T-helper 17 cell (primary cell): ENCODE results near the gene C1orf210. TPM values are rescaled to one million over a fixed set of nuclear protein-coding genes. Genes with fewer than 3 reads are reported as not detected.
A peak's percentile ranks its signal among the peaks of the same experiment; 100 is the strongest.

Experiments used
- ATAC-seq: fragments of 150-1000 bp; cut with Tn5 transposase; 2 replicates; pipeline ENCODE4 v1.10.0; 2021; ENCODE audit warnings: mild to moderate bottlenecking, moderate library complexity
- DNase-seq, 3 donors: peaks; one replicate each; pipeline versions ENCODE4 v3.0.0 to v3.0.0-alpha.2; 2020 to 2021
- H3K9me3 ChIP-seq: one replicate; pipeline ENCODE4 v1.7.0; 2013; ENCODE audit warnings: low read length, mild to moderate bottlenecking; ENCODE audit not compliant: control insufficient read depth, poor library complexity, severe bottlenecking
- H3K27ac Mint-ChIP-seq: one replicate; pipeline ENCODE4 v1.8.0; 2022; ENCODE audit warnings: mild to moderate bottlenecking, moderate library complexity, mixed read lengths
- H3K27me3 Mint-ChIP-seq: one replicate; pipeline ENCODE4 v1.8.0; 2022; ENCODE audit warnings: mixed read lengths
- H3K36me3 Mint-ChIP-seq: one replicate; pipeline ENCODE4 v1.8.0; 2022; ENCODE audit warnings: low read depth, mixed read lengths
- H3K4me1 Mint-ChIP-seq: one replicate; pipeline ENCODE4 v1.8.0; 2022; ENCODE audit warnings: mild to moderate bottlenecking, mixed read lengths
- H3K4me3 Mint-ChIP-seq: one replicate; pipeline ENCODE4 v1.8.0; 2022; ENCODE audit warnings: mild to moderate bottlenecking, moderate library complexity, mixed read lengths
- total RNA-seq, 4 donors: library from RNA in 2 of 4; stranded (reverse) in 2 of 4; gene quantifications; one replicate each; pipeline ENCODE4 v1.2.3 and lab custom pipeline; 2022 to 2026

C1orf210 gene
- total RNA-seq, 2 donors from 2014 or later, result not detected

DNA sequence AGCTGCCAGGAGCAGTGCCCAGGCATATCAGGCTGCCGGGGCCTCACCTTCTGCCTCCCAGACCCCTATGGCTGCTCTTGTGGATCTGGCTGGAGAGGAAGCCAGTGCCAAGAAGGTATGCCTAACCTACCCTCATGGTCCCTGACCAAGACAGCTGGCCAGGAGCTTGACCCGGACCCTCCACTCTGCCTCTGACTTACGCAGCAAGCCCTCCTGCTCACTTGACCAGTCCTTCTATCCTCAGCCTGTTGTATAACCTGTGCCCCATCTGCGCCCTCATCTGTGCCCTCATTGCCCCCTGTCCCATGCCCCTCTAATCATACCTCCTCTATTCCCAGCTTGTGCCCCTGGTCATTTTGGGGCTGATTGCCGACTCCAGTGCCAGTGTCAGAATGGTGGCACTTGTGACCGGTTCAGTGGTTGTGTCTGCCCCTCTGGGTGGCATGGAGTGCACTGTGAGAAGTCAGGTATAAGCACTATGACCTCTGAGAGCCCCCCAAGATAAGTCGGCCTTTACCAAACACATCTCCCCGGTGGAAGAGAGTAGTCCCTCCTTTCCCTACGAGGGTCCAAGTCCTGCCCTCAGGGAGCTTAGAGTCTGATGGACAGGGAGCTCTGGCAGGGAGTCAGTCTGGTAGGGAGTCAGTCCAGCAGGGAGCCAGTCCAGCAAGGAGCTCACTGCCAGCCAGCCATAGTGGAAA is 22.2 kb upstream of the C1orf210 start:
- H3K36me3 Mint-ChIP-seq, result peaks cover 6% of the 10 kb centered on the region
- H3K4me1 Mint-ChIP-seq, result peaks cover 11% of the 10 kb centered on the region
- H3K9me3 ChIP-seq, result no peaks in the 10 kb centered on the region
- no peak for DNase-seq
- H3K4me3 Mint-ChIP-seq, result no peak overlapping the region
- peak overlapping the region; percentile 75 for H3K27ac Mint-ChIP-seq
- ATAC-seq, result no peak
- peaks cover 32% of the 10 kb centered on the region for H3K27me3 Mint-ChIP-seq

GRCh38 chr1:43306688-43307457 is 21.5 kb upstream of the C1orf210 start:
- no peaks in the 10 kb centered on the region for H3K9me3 ChIP-seq
- H3K27ac Mint-ChIP-seq, result no peak overlapping the region
- H3K27me3 Mint-ChIP-seq, result peaks cover 38% of the 10 kb centered on the region
- ATAC-seq (no peak), DNase-seq (no peak)
- H3K36me3 Mint-ChIP-seq, result peaks cover 8% of the 10 kb centered on the region
- no peak overlapping the region for H3K4me3 Mint-ChIP-seq
- peaks cover 14% of the 10 kb centered on the region for H3K4me1 Mint-ChIP-seq

DNA sequence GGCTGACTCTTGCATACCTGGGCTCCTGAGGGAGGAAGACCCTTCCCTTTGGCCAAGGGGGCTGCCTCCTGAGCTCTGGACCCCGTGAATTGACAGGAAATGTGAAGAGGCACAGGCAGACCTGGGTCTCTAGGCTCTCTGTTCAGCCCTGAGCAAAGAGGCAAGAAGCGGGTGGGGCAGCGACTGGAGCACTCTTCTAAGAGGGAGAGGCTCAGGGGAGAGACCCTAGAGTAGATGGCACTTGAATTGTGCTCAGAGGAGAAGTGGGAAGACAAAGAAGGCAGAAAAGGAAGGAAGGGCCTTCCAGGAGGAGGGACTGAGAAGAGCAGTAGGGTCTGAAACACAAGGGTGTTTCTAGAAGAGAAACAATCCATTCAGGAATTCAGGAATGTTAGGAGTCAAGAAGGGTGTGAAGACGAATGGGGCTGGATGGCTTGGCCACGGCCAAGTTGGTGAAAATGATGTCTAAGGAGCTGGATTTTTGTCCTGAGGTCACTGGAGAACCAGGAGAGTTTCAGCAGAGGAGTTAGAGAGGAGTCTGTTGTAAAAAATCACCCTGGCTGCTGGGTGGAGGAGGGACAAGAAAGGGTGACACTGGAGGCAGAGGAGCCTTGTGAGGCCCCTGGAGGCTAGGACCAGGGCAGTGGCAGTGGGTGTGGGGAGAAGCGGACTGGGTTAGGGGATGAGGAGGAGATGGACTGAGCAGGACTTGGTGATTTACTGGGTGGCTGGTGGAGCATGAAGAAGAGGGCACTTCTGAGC is 20.7 kb upstream of the C1orf210 start:
- no peak for ATAC-seq
- H3K9me3 ChIP-seq, result no peaks in the 10 kb centered on the region
- DNase-seq, result no peak
- Mint-ChIP-seq H3K4me3 (no peak overlapping the region), H3K36me3 (peaks cover 8% of the 10 kb centered on the region), H3K4me1 (peaks cover 13% of the 10 kb centered on the region), H3K27me3 (peaks cover 38% of the 10 kb centered on the region), H3K27ac (no peak overlapping the region)

- no peak for ATAC-seq
- Mint-ChIP-seq H3K27me3 (peaks cover 38% of the 10 kb centered on the region), H3K4me1 (peaks cover 13% of the 10 kb centered on the region), H3K27ac (no peak overlapping the region), H3K36me3 (peaks cover 8% of the 10 kb centered on the region), H3K4me3 (no peak overlapping the region)
- DNase-seq, result no peak
- H3K9me3 ChIP-seq, result no peaks in the 10 kb centered on the region
These were observed 20.1 kb upstream of the C1orf210 start for GRCh38 chr1:43305461-43305860.

GRCh38 chr1:43304771-43305300 is 19.5 kb upstream of the C1orf210 start:
- no peak overlapping the region for H3K27ac Mint-ChIP-seq
- H3K4me3 Mint-ChIP-seq, result no peak overlapping the region
- peaks cover 8% of the 10 kb centered on the region for H3K36me3 Mint-ChIP-seq
- DNase-seq (no peak), ATAC-seq (no peak)
- H3K27me3 Mint-ChIP-seq, result peaks cover 38% of the 10 kb centered on the region
- no peaks in the 10 kb centered on the region for H3K9me3 ChIP-seq
- H3K4me1 Mint-ChIP-seq, result peaks cover 7% of the 10 kb centered on the region

GRCh38 chr1:43304314-43304681 is 18.9 kb upstream of the C1orf210 start:
- no peaks in the 10 kb centered on the region for H3K9me3 ChIP-seq
- H3K4me3 Mint-ChIP-seq, result no peak overlapping the region
- peaks cover 38% of the 10 kb centered on the region for H3K27me3 Mint-ChIP-seq
- no peak for ATAC-seq
- peaks cover 8% of the 10 kb centered on the region for H3K36me3 Mint-ChIP-seq
- no peak overlapping the region for H3K27ac Mint-ChIP-seq
- no peak for DNase-seq
- peaks cover 7% of the 10 kb centered on the region for H3K4me1 Mint-ChIP-seq

DNA sequence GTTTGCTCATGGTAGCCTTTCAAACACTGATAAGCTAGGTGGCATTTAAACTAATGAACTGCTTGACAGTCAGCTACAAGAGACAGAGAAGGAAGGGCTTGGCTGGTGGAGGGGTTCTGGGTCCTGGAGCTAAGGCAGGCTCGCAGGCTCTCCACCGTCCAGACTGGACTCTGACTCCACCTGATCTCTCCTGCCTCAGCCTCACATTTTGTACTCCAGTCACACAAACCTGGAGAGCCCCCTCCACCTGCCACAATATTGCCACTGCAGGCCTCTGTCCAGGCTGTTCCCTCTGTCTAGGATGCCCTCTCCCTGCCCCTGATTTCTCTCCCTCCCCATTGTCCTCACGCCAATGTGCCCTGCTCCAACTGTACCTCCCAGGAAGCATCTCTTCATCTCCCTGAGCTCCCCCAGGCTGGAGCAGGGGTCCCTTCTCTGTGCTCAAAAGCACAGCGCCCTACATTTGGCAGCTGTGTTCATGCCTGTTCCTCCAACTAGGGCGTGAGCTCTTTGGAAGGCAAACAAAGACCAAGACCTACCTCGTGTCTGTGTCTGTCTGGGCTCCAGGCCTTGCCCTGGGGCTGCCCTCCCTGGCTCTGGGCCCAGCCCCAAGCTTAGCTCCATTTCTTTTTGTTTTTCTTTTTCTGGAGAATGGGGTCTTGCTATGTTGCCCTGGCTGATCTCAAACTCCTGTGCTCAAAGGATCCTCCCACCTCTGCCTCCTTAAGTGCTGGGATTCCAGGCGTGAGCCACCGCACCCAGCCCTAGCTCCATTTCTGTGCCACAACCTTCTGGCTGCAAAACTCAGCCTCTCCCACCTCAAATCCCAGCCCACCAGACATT is 18.3 kb upstream of the C1orf210 start:
- H3K27me3 Mint-ChIP-seq, result peaks cover 38% of the 10 kb centered on the region
- no peaks in the 10 kb centered on the region for H3K9me3 ChIP-seq
- H3K36me3 Mint-ChIP-seq, result peaks cover 8% of the 10 kb centered on the region
- H3K4me1 Mint-ChIP-seq, result peaks cover 7% of the 10 kb centered on the region
- no peak for ATAC-seq
- DNase-seq, result no peak
- H3K27ac Mint-ChIP-seq, result no peak overlapping the region
- H3K4me3 Mint-ChIP-seq, result no peak overlapping the region

- H3K36me3 Mint-ChIP-seq, result peaks cover 8% of the 10 kb centered on the region
- peaks cover 7% of the 10 kb centered on the region for H3K4me1 Mint-ChIP-seq
- H3K4me3 Mint-ChIP-seq, result no peak overlapping the region
- H3K27ac Mint-ChIP-seq, result no peak overlapping the region
- H3K27me3 Mint-ChIP-seq, result peaks cover 31% of the 10 kb centered on the region
- no peak for ATAC-seq
- DNase-seq, result no peak
- no peaks in the 10 kb centered on the region for H3K9me3 ChIP-seq
These were observed 17.5 kb upstream of the C1orf210 start for GRCh38 chr1:43302721-43303470.

- Mint-ChIP-seq H3K4me1 (peaks cover 7% of the 10 kb centered on the region), H3K27ac (peak overlapping the region; percentile 21), H3K36me3 (peaks cover 8% of the 10 kb centered on the region), H3K4me3 (no peak overlapping the region), H3K27me3 (peaks cover 25% of the 10 kb centered on the region)
- H3K9me3 ChIP-seq, result no peaks in the 10 kb centered on the region
- DNase-seq (no peak), ATAC-seq (no peak)
These were observed 16.8 kb upstream of the C1orf210 start for GRCh38 chr1:43302201-43302600.

GRCh38 chr1:43300378-43301094 is 15.2 kb upstream of the C1orf210 start, which contains the start of gene TIE1:
Gene TIE1, plus strand, starts transcription at chr1:43300982. Its CDS starts 90 bp downstream, at chr1:43301072.
- Mint-ChIP-seq H3K27ac (peak within 1 kb of the TSS; percentile 21), H3K36me3 (peaks cover 8% of the 10 kb centered on the region), H3K4me1 (peaks cover 10% of the 10 kb centered on the region), H3K4me3 (no peak within 1 kb of the TSS), H3K27me3 (peaks cover 14% of the 10 kb centered on the region)
- DNase-seq (no peak), ATAC-seq (no peak)
- no peaks in the 10 kb centered on the region for H3K9me3 ChIP-seq

DNA sequence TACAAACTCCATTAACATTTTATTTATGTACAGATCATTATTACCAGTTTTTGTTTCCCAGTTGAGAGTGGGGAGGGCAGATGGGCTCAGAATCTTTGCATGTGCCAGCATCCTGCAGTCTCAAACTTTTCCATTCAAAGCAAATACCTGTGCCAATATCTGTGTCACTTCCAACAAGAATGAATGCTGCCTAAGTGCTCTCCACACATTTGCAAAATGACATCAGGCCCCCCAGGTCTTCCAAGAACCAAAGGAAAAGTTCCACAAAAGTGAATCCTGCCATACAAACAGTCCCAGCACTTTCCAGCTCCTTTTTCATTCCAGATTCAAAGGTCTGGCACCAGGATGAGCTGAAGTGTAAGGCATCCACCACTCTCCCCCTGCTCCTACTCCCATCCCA is 13.7 kb upstream of the C1orf210 start:
- H3K9me3 ChIP-seq, result no peaks in the 10 kb centered on the region
- Mint-ChIP-seq H3K27ac (no peak overlapping the region), H3K36me3 (peaks cover 6% of the 10 kb centered on the region), H3K27me3 (peaks cover 10% of the 10 kb centered on the region), H3K4me1 (peaks cover 11% of the 10 kb centered on the region), H3K4me3 (no peak overlapping the region)
- no peak for DNase-seq
- ATAC-seq, result no peak
